ENCODE results near the gene SPZ1. TPM values are rescaled to one million over a fixed set of nuclear protein-coding genes. Genes with fewer than 3 reads are reported as not detected.
"Not testable (repeated sequence)": the region's sequence is repeated elsewhere in the genome, so short reads cannot be mapped to it uniquely, and the experiment has no call there.

Gene SPZ1, protein sequence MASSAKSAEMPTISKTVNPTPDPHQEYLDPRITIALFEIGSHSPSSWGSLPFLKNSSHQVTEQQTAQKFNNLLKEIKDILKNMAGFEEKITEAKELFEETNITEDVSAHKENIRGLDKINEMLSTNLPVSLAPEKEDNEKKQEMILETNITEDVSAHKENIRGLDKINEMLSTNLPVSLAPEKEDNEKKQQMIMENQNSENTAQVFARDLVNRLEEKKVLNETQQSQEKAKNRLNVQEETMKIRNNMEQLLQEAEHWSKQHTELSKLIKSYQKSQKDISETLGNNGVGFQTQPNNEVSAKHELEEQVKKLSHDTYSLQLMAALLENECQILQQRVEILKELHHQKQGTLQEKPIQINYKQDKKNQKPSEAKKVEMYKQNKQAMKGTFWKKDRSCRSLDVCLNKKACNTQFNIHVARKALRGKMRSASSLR
- not detected in 2 replicates for polyA plus RNA-seq (2011; rRNA removed)
- not detected in 2 replicates for polyA plus RNA-seq (2012; cell fraction: cytosol; rRNA removed)
- polyA plus RNA-seq (2012; cell fraction: nucleus; rRNA removed): not detected in 2 replicates
- not detected in 3 replicates for polyA plus RNA-seq (2017; fragmentation: RNase III; extraction: RNeasy Plus Mini Kit Qiagen cat#74134 plus additional on column Dnase treatment)
- polyA minus RNA-seq (2011; rRNA and poly(A)+ RNA removed): not detected in 2 replicates

DNA sequence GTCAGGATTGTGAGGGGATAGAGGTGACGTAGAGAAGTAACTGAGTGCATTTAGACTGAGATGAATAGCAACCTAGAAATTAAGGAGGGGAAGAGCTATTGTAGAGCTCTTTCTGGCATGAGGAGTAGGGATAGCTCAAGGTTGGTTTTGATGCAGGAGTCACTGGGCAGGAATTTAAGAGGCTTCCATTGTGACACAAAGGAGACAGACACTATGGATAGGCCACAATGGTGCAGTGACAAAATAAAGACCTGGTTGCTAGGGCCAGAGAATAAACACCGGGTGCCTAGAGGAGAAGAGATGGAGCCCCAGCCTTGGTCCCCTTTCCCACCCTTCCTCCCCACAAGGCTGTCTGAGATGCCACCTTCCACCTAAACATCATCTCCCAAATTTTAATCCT lies at the start of gene SPZ1:
SPZ1 (plus strand) TSS at position 301 of the 400 bp plus-strand sequence. CDS start 214 bp downstream, outside the sequence.
- Histone ChIP-seq H3K4me1 (no peaks in the 10 kb centered on the region), H3K9me3 (no peaks in the 10 kb centered on the region), H3K27ac (no peak within 1 kb of the TSS), H3K4me2 (no peak within 1 kb of the TSS), H3K4me3 (no peak within 1 kb of the TSS)
- TF ChIP-seq, protein P1, sequence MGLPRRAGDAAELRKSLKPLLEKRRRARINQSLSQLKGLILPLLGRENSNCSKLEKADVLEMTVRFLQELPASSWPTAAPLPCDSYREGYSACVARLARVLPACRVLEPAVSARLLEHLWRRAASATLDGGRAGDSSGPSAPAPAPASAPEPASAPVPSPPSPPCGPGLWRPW (IDR thresholded peaks at IDR 0.05): no peak
- TF ChIP-seq CEBPB (IDR thresholded peaks at IDR 0.05) (no peak), POLR2AphosphoS2 (conservative IDR thresholded peaks at IDR 0.05; ENCODE audit: low read length) (no peak), TP53 (CRISPR knock-in tag; IDR thresholded peaks at IDR 0.05) (no peak)
- no peak for ATAC-seq
- 5% methylated on average over 2 of the region's 2 CpGs for WGBS (ENCODE audit: missing lambda C conversion rate)
- FAIRE-seq: no peak
- DNase-seq (ENCODE audit: low read depth in 1 of 2, low spot score in 1 of 2): no peak
- ChIA-PET CTCF (interaction anchor here (1.0 to 2.2 kb wide), 2 partner anchors 229 to 237 kb away, joined by 3 to 6 read pairs; no protein-coding TSS in a partner anchor), POLR2A (no interaction called here)

DNA sequence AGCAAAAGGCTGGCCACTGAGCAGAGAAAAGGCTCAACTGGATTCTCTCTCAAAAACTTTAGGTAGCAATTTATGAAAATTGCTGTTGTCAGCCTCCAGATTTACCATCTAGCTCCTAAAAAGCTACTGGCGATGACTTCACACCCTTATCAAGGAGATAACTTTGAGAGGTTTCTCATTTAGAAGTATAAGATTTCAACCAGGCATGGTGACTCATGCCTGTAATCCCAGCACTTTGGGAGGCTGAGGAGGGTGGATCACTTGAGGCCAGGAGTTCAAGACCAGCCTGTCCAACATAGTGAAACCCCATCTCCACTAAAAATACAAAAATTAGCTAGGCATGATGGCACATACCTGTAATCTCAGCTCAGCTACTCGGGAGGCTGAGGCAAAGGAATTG lies 49.3 kb upstream of the SPZ1 start:
- CTCF ChIA-PET; H3K4me1 ChIP-seq; POLR2A ChIA-PET; H3K9me3 ChIP-seq; FAIRE-seq; H3K4me3 ChIP-seq; H3K4me2 ChIP-seq; H3K27ac ChIP-seq; DNase-seq (ENCODE audit: low read depth in 1 of 2, low spot score in 1 of 2); ATAC-seq: not testable (repeated sequence)
- WGBS (ENCODE audit: missing lambda C conversion rate): 71% methylated on average over 2 of the region's 2 CpGs

DNA sequence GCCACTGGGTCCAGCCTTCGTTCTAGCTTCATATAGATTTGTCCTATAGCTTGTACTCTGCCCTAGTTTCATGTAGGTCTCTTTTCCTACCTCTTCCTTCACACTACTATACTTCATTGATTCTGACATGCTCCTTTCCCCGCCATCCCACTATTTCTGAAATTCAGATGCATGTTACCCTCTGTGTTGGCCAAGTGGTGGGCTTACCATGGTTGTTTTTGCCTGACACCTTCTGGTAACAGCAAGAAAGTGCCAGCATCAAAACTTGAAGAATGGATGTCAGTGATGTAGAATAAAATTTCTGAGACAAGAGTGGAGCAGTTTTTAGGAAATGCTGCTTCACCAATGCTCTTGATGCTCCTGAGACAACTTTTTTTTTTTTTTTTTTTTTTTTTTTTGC lies 44.5 kb upstream of the SPZ1 start:
- ATAC-seq (peak; percentile 64 to 76; a peak in 5 of 6 replicates), FAIRE-seq (no peak), DNase-seq (ENCODE audit: low read depth in 1 of 2, low spot score in 1 of 2) (peak in 1 of 2 experiments; percentile 41)
- Histone ChIP-seq H3K4me3 (no peak overlapping the region), H3K9me3 (no peaks in the 10 kb centered on the region), H3K4me2 (no peak overlapping the region), H3K4me1 (no peaks in the 10 kb centered on the region), H3K27ac (no peak overlapping the region)
- ChIA-PET CTCF (interaction anchor here (0.6 to 2.9 kb wide), 10 partner anchors 9 to 469 kb away, joined by 3 to 23 read pairs (median 4); no protein-coding TSS in a partner anchor), POLR2A (no interaction called here)
- 62% methylated on average over 2 of the region's 2 CpGs for WGBS (ENCODE audit: missing lambda C conversion rate)
- TF ChIP-seq SMC3 (IDR thresholded peaks at IDR 0.05): peak; percentile 70
- peak; percentile 70 to 78 for TF ChIP-seq RAD21 (conservative IDR thresholded peaks at IDR 0.05 in 1 of 2, IDR thresholded peaks at IDR 0.05 in 1 of 2)
- no peak for TF ChIP-seq HDAC2 (IDR thresholded peaks at IDR 0.05)
- no peak for TF ChIP-seq HEYL (CRISPR knock-in tag; IDR thresholded peaks at IDR 0.05)
- TF ChIP-seq, protein P2, sequence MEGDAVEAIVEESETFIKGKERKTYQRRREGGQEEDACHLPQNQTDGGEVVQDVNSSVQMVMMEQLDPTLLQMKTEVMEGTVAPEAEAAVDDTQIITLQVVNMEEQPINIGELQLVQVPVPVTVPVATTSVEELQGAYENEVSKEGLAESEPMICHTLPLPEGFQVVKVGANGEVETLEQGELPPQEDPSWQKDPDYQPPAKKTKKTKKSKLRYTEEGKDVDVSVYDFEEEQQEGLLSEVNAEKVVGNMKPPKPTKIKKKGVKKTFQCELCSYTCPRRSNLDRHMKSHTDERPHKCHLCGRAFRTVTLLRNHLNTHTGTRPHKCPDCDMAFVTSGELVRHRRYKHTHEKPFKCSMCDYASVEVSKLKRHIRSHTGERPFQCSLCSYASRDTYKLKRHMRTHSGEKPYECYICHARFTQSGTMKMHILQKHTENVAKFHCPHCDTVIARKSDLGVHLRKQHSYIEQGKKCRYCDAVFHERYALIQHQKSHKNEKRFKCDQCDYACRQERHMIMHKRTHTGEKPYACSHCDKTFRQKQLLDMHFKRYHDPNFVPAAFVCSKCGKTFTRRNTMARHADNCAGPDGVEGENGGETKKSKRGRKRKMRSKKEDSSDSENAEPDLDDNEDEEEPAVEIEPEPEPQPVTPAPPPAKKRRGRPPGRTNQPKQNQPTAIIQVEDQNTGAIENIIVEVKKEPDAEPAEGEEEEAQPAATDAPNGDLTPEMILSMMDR (IDR thresholded peaks at IDR 0.05): peak; percentile 47
- no peak for TF ChIP-seq EP300 (IDR thresholded peaks at IDR 0.05)

DNA sequence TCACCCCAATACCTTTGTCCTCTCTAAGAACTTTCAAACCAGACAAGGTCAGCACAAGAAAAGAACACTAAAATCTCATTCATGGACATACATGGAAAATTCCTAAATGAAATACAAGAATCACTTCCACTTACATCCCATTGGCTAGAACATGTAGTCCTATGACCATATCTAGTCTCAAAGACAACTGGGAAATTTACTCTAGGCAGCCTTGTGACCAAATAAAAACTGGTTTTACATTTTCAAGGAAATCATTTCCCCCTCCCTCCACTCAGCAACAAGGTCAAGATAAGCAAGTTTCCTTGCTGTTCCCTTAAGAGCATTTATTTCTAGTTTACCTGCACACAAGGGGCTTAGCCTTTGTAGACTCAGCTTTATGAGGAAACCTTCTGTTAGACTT lies 43.6 kb upstream of the SPZ1 start:
- FAIRE-seq (no peak), ATAC-seq (no peak), DNase-seq (ENCODE audit: low read depth in 1 of 2, low spot score in 1 of 2) (no peak)
- ChIA-PET CTCF (interaction anchor here (0.8 to 2.9 kb wide), 7 partner anchors 12 to 470 kb away, joined by 3 to 23 read pairs (median 5); no protein-coding TSS in a partner anchor), POLR2A (interaction anchor here (0.6 kb wide), 1 partner anchor 20 kb away, joined by 3 read pairs; the partner anchor contains the start of gene SERINC5)
- TF ChIP-seq, protein P3, sequence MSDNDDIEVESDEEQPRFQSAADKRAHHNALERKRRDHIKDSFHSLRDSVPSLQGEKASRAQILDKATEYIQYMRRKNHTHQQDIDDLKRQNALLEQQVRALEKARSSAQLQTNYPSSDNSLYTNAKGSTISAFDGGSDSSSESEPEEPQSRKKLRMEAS (IDR thresholded peaks at IDR 0.05): no peak
- TF ChIP-seq SMC3 (IDR thresholded peaks at IDR 0.05): no peak
- no peak for TF ChIP-seq KDM1A (IDR thresholded peaks at IDR 0.05; ENCODE audit: low read depth)
- no peak for TF ChIP-seq MAZ (IDR thresholded peaks at IDR 0.05; ENCODE audit: borderline replicate concordance, low read depth, low read length)
- TF ChIP-seq RFX5 (IDR thresholded peaks at IDR 0.05): no peak
- no peak for TF ChIP-seq SREBF2 (IDR thresholded peaks at IDR 0.05)
- TF ChIP-seq FOXS1 (CRISPR knock-in tag; IDR thresholded peaks at IDR 0.05): no peak
- TF ChIP-seq TFCP2L1 (CRISPR knock-in tag; IDR thresholded peaks at IDR 0.05): no peak
- TF ChIP-seq, protein P4, sequence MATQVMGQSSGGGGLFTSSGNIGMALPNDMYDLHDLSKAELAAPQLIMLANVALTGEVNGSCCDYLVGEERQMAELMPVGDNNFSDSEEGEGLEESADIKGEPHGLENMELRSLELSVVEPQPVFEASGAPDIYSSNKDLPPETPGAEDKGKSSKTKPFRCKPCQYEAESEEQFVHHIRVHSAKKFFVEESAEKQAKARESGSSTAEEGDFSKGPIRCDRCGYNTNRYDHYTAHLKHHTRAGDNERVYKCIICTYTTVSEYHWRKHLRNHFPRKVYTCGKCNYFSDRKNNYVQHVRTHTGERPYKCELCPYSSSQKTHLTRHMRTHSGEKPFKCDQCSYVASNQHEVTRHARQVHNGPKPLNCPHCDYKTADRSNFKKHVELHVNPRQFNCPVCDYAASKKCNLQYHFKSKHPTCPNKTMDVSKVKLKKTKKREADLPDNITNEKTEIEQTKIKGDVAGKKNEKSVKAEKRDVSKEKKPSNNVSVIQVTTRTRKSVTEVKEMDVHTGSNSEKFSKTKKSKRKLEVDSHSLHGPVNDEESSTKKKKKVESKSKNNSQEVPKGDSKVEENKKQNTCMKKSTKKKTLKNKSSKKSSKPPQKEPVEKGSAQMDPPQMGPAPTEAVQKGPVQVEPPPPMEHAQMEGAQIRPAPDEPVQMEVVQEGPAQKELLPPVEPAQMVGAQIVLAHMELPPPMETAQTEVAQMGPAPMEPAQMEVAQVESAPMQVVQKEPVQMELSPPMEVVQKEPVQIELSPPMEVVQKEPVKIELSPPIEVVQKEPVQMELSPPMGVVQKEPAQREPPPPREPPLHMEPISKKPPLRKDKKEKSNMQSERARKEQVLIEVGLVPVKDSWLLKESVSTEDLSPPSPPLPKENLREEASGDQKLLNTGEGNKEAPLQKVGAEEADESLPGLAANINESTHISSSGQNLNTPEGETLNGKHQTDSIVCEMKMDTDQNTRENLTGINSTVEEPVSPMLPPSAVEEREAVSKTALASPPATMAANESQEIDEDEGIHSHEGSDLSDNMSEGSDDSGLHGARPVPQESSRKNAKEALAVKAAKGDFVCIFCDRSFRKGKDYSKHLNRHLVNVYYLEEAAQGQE (IDR thresholded peaks at IDR 0.05): no peak
- TF ChIP-seq RARB (CRISPR knock-in tag; IDR thresholded peaks at IDR 0.05): no peak
- TF ChIP-seq, protein P5, sequence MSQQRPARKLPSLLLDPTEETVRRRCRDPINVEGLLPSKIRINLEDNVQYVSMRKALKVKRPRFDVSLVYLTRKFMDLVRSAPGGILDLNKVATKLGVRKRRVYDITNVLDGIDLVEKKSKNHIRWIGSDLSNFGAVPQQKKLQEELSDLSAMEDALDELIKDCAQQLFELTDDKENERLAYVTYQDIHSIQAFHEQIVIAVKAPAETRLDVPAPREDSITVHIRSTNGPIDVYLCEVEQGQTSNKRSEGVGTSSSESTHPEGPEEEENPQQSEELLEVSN (IDR thresholded peaks at IDR 0.05; ENCODE audit: borderline replicate concordance, low read depth): no peak
- TF ChIP-seq HDAC2 (IDR thresholded peaks at IDR 0.05): no peak
- H3K4me3 ChIP-seq: no peak overlapping the region
- no peaks in the 10 kb centered on the region for H3K4me1 ChIP-seq
- no peak overlapping the region for H3K27ac ChIP-seq
- no peak overlapping the region for H3K4me2 ChIP-seq
- no peaks in the 10 kb centered on the region for H3K9me3 ChIP-seq

Data from A549 (cell line).